ENCODE measurements around the gene AQP11.
"Not testable (repeated sequence)": the region's sequence is repeated elsewhere in the genome, so short reads cannot be mapped to it uniquely, and the experiment has no call there.

The AQP11 gene

DNA sequence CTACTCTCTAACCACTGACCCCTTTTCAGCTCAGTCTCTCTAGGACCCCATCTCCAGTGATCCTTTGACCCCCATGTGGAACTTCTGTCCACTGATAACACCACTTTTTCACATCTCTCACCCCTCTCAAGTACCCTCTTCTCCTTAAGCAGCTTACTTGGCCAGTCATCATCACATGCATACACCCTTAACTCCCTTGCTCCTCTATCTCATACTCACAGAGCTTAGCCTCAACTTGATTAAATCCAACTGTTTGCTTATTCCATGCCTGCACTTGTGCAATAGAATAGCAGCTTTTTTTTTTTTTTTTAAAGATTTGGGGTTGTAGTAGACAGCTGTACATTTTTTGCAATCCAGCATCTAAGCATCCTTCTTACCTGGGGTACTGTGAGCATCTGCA, 22.2 kb downstream of the AQP11 start:
- CTCF ChIA-PET: interaction anchor here (0.5 to 1.1 kb wide), 2 partner anchors 10 to 58 kb away, joined by 3 read pairs; no protein-coding TSS in a partner anchor
- H3K27ac Mint-ChIP-seq: no peak overlapping the region
- peaks cover 32% of the 10 kb centered on the region for H3K36me3 Mint-ChIP-seq

DNA sequence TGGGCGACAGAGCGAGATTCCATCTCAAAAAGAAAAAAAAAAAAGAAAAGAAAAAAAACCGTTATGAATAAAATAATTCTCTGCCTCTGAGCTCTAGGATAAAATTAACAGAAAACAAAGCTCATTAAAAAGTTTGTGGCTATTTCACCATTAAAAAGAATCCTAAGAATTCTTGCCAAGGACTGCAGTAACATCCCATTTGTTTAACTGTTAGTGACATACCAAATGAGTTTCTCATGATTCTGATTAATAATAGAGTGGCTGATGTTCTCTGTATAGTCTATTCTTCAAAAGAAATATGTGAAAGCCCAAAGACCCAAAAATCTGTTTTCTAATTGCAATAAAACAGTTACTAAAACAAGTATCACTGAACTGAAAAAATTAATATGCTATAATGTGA, 28.1 kb downstream of the AQP11 start:
- no peak for DNase-seq
- Mint-ChIP-seq H3K36me3 (peaks cover 32% of the 10 kb centered on the region), H3K27me3 (no peaks in the 10 kb centered on the region), H3K4me1 (no peaks in the 10 kb centered on the region), H3K27ac (no peak overlapping the region), H3K4me3 (no peak overlapping the region), H3K9me3 (no peaks in the 10 kb centered on the region)
- CTCF ChIA-PET: no interaction called here

More for the DNA sequence above, 22.2 kb downstream of the AQP11 start:
- no peak overlapping the region for H3K4me3 Mint-ChIP-seq
- H3K9me3 Mint-ChIP-seq: no peaks in the 10 kb centered on the region
- no peaks in the 10 kb centered on the region for H3K27me3 Mint-ChIP-seq
- H3K4me1 Mint-ChIP-seq: no peaks in the 10 kb centered on the region
- no peak for DNase-seq

DNA sequence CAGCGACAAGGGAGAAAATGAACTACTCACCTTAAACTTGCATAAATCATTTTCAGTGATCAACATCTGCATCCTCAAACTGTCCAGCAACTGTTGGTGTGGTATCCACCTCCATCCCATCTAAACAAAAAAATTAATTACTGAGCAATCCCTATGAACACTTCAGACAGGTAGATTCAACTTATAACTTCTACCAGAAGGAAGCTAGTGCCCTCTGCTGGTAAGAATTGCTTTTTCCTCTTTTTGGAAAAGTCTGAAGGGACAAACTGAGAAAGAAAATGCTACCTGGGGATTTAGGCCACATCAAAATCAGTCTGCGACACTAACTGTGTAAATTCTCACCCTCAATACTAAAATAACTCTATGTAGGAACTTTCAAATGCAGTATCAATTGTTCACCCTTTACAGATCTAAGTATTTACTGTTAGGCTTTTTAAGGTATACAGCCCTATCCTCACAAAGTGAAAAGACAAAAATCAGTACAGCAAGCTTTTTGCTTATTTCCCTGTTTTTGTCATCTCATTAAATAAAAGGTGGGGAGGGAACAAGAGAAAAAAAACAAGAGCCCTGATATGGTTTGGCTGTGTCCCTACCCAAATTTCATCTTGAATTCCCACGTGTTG, 29.9 kb downstream of the AQP11 start:
- Mint-ChIP-seq H3K4me3 (no peak overlapping the region), H3K36me3 (peaks cover 30% of the 10 kb centered on the region), H3K9me3 (no peaks in the 10 kb centered on the region), H3K27me3 (no peaks in the 10 kb centered on the region), H3K4me1 (no peaks in the 10 kb centered on the region), H3K27ac (no peak overlapping the region)
- DNase-seq: no peak
- CTCF ChIA-PET: interaction anchor here (0.7 to 1.8 kb wide), 15 partner anchors 13 to 945 kb away, joined by 3 to 13 read pairs (median 4); partner anchors contain the start of gene AQP11

DNA sequence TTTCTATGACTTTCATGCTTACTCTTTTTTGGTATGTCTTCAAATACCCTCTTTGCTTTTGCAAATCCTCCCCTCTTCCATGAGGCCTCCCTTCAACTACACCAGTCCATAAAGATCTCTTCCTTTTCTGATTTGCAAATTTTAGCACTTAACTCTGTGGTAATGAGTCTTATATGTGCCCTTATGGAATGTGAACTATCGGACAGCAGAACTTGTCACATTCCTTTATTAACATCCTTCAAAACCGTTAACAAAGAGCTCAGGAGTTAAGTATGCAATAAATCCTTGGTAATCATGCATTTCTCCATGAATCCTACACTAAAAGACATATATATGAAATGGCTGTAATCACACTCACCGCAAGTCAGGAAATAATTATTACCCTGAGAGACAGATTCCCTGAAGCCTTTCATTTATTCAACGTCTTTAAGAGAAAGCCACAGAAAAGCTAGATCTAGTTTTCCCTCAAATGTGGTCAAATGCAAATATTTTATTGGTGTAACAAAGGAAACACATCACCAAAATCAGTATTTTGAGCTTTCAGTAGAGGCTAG, 40.5 kb downstream of the AQP11 start:
- H3K36me3 Mint-ChIP-seq: peaks cover 16% of the 10 kb centered on the region
- DNase-seq: no peak
- H3K27me3 Mint-ChIP-seq: no peaks in the 10 kb centered on the region
- H3K9me3 Mint-ChIP-seq: no peaks in the 10 kb centered on the region
- no peak overlapping the region for H3K27ac Mint-ChIP-seq
- peaks cover 34% of the 10 kb centered on the region for H3K4me1 Mint-ChIP-seq
- CTCF ChIA-PET: interaction anchor here (1.2 kb wide), 1 partner anchor 82 kb away, joined by 5 read pairs; no protein-coding TSS in a partner anchor
- no peak overlapping the region for H3K4me3 Mint-ChIP-seq

DNA sequence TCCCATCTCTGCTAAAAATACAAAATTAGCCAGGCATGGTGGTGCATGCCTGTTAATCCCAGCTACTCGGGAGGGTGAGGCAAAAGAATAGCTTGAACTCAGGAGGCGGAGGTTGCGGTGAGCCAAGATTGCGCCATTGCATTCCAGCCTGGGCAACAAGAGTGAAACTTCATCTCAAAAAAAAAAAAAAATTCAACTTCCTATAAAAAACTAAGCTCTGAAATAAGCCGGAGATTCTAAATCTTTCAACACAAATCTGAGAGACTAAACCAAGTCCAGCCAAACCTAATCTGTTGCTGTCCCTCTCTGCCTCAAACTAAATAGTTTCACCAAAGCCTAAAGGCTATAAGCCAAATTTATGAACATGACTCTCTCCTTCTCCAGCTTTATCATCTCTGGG, 44.2 kb downstream of the AQP11 start:
- CTCF ChIA-PET: interaction anchor here (1.3 kb wide), 1 partner anchor 14 kb away, joined by 6 read pairs; no protein-coding TSS in a partner anchor
- not testable (repeated sequence) for DNase-seq, H3K4me3 Mint-ChIP-seq, H3K27me3 Mint-ChIP-seq, H3K9me3 Mint-ChIP-seq
- Mint-ChIP-seq H3K4me1 (peaks cover 59% of the 10 kb centered on the region), H3K36me3 (peaks cover 24% of the 10 kb centered on the region), H3K27ac (peak overlapping the region; percentile 34)

DNA sequence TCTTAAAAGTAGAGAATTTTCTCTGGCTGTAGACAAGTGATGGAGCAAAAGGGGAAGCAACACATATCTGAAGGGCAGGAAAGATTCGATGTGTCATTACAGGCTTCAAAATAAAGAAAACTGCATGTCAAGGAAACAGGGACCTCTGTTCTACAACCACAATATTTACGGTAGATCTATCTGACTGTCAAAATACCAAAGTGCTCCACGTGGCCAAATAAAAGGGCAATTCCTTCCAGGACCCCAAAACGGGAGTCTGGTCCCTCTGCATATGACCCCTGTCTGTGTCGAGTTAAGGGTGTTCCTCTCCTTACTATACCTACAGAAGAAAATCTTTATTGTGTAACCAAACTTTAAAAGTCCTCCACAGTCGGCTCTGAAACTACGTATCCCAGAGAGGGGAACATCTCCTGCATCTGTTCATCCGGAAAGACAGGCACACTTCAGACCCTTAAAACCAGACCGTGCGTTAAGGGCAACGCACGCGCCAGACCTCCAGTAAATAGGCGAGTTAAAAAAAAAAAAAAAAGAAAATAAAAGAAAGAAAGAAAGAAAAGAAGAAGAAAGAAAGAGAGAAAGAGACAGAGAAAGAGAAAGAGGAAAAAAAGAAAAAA, 47.1 kb downstream of the AQP11 start:
- Mint-ChIP-seq H3K4me1 (peaks cover 48% of the 10 kb centered on the region), H3K36me3 (peaks cover 21% of the 10 kb centered on the region), H3K4me3 (peak overlapping the region; percentile 90), H3K27ac (peak overlapping the region; percentile 91), H3K27me3 (no peaks in the 10 kb centered on the region), H3K9me3 (peaks cover 16% of the 10 kb centered on the region)
- CTCF ChIA-PET: no interaction called here
- DNase-seq: no peak

DNA sequence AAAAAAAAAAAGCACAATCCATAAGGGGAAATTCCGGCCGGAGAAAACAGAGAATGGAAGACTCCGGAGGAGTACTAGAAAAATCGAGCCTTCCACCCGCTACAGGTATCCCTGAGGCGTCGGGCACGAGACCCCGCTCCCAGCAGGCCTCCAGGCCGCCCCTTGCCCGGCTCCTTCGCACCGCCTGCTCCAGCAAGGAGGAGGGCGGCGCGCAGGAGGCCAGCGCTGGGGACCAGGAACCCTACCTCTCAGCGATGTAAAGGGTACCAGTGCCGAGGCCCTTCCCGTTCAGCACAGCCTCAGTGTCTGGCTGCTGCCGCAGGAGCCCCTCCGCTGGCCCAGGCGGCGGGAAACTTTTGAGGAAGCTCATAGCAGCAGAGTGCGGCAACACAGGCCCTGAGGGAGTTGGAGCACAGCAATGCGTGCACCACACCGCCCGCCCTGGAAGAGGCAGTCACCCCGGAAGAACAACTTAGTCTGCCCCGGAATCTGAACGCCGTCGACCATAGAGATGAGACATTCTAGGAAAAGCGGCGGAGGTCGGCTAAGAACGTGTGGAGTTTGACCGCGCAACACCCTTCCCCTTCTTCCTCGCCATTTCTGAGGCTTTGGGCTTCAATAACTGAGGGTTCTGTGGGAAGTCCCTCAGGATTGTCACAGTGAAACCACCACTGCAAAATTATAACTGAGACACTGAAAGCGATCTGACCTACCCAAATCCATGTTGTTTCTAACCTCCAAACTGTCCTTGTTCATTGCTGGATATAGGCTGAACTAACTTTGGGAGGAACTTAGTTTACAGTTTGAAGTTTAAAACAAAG, 47.8 kb downstream of the AQP11 start, which contains the start of gene CLNS1A:
Gene CLNS1A, minus strand, starts transcription at position 450 of the 821 bp plus-strand sequence. Its CDS starts 80 bp downstream, at position 370.
- DNase-seq: peak; percentile 87
- Mint-ChIP-seq H3K4me1 (peaks cover 46% of the 10 kb centered on the region), H3K27ac (peak within 1 kb of the TSS; percentile 91), H3K9me3 (peaks cover 16% of the 10 kb centered on the region), H3K4me3 (peak within 1 kb of the TSS; percentile 90), H3K27me3 (no peaks in the 10 kb centered on the region), H3K36me3 (peaks cover 21% of the 10 kb centered on the region)
- CTCF ChIA-PET: no interaction called here

DNA sequence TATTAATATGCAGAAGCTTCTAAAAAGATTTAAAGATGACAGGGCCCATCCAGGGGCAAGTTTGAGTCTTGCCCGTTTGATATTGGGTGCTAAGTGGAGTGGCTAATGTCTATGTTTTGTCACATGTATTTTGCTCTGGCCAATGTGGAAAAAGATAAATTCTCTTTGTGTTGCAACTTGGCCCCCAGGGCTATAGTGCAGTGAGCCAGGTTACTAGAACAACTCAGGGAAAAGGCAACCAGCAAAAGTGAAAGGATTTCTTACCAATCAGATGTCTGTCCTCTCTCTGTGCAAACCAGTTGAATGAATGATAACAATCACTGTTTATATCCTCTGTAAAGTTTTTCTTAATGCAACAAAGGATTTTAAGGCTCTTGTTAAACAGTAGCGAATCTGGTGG, 52.5 kb downstream of the AQP11 start:
- H3K4me1 Mint-ChIP-seq: peaks cover 21% of the 10 kb centered on the region
- CTCF ChIA-PET: interaction anchor here (1.3 kb wide), 1 partner anchor 404 kb away, joined by 4 read pairs; no protein-coding TSS in a partner anchor

DNA sequence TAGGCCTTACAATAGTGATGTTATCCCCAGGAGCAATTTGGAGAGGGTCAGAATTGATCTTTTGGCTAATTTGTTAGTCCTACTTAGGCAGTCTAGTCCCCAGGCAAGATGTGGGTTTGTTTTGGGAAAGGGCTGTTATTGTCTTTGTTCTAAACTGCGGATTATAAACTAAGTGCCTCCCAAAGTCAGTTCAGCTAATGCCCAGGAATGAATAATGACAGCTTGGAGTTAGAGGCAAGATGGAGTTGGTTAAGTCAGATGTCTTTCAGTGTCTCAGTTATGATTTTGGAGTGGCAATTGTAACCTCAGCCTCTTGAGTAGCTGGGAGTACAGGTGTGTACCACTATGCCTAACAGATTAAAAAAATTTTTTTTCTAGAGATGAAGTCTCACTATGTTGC, 55.1 kb downstream of the AQP11 start:
- no peaks in the 10 kb centered on the region for H3K36me3 Mint-ChIP-seq
- H3K9me3 Mint-ChIP-seq: peaks cover 10% of the 10 kb centered on the region
- no peak for DNase-seq
- H3K4me3 Mint-ChIP-seq: no peak overlapping the region
- CTCF ChIA-PET: no interaction called here
- H3K27ac Mint-ChIP-seq: no peak overlapping the region
- peaks cover 11% of the 10 kb centered on the region for H3K4me1 Mint-ChIP-seq
- H3K27me3 Mint-ChIP-seq: peaks cover 16% of the 10 kb centered on the region

More for the DNA sequence above, 52.5 kb downstream of the AQP11 start:
- Mint-ChIP-seq H3K36me3 (peaks cover 8% of the 10 kb centered on the region), H3K4me3 (no peak overlapping the region), H3K27me3 (peaks cover 16% of the 10 kb centered on the region), H3K27ac (no peak overlapping the region), H3K9me3 (peaks cover 16% of the 10 kb centered on the region)
- DNase-seq: no peak

DNA sequence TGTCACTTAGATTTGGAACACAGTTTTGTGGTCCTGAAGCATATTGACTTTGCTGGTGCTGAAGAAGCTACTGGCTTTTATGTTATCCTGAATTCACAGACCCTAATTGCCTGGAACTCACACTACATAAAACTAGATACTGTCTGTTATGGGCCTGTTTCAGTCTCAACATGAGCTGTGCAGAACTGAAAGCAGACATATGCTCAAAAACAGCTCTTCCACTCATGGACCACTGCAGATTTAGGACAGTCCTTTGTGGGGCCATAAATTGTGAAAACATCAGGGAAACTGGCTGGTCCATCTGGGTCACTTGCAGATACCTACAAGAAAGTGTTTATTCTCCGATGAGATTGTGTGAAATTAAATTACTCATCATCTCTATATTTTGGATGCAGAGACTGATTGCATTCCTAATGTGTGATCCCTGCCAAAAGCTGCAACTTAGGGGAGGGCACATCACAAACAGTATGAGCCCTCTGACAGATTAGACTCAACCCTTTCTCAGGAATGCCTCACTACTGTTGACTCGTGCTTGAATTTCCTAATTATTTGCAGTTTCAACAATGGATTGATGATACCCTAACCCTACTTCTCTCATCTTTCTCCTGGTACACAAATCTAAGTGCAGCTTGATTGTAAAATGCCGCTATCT, 58.0 kb downstream of the AQP11 start:
- peaks cover 16% of the 10 kb centered on the region for H3K27me3 Mint-ChIP-seq
- peaks cover 8% of the 10 kb centered on the region for H3K4me1 Mint-ChIP-seq
- H3K27ac Mint-ChIP-seq: no peak overlapping the region
- no peaks in the 10 kb centered on the region for H3K9me3 Mint-ChIP-seq
- DNase-seq: no peak
- H3K4me3 Mint-ChIP-seq: no peak overlapping the region
- H3K36me3 Mint-ChIP-seq: no peaks in the 10 kb centered on the region
- CTCF ChIA-PET: interaction anchor here (1.2 kb wide), 1 partner anchor 13 kb away, joined by 3 read pairs; no protein-coding TSS in a partner anchor

DNA sequence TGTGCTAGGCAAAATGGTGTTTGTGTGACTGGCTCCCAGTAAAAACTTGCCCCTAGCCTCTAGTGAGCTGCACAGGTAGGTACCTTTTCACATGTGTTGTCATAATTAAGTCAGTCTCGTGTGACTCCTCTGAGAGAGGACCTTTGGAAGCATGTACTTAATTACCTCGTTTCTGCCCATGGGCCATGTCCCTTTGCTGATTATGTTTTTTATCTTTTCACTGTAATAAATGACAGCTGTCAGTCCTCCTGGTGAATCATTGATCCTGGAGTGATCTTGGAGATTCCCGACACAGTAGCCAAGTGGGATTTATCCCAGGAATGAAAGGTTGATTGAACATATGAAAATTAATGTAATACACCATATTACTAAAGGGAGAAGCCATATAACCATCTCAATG, 60.4 kb downstream of the AQP11 start:
- H3K27ac Mint-ChIP-seq: no peak overlapping the region

DNA sequence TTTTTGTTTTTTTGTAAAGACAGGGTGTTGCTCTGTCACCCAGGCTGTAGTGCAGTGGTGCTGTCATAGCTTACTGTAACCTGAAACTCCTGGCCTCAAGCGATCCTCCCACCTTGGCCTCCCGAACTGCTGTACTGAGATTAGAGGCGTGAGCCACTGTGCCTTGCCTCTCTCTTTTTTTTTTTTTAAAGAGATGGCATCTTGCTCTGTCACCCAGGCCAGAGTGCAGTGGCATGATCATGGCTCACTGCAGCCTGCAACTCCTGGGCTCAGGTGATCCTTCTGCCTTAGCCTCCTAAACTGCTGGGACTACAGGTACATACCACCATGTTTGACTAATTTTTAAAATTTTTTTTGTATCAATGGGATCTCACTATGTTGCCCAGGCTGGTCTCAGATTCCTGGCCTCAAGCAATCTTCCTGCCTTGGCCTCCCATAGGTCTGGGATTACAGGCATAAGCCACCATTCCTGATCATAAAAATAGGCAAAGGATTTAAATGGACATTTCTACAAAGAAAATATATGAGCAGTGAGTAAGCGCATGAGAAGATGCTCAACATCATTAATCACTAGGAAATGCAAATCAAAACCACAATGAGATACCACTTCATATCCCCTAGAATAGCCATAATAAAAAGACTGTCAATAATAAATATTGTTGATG, 65.1 kb downstream of the AQP11 start:
- CTCF ChIA-PET: no interaction called here

More for the DNA sequence above, 60.4 kb downstream of the AQP11 start:
- H3K27me3 Mint-ChIP-seq: peaks cover 6% of the 10 kb centered on the region
- no peak for DNase-seq
- H3K4me1 Mint-ChIP-seq: no peaks in the 10 kb centered on the region
- CTCF ChIA-PET: no interaction called here
- H3K4me3 Mint-ChIP-seq: no peak overlapping the region
- H3K36me3 Mint-ChIP-seq: no peaks in the 10 kb centered on the region
- H3K9me3 Mint-ChIP-seq: no peaks in the 10 kb centered on the region

DNA sequence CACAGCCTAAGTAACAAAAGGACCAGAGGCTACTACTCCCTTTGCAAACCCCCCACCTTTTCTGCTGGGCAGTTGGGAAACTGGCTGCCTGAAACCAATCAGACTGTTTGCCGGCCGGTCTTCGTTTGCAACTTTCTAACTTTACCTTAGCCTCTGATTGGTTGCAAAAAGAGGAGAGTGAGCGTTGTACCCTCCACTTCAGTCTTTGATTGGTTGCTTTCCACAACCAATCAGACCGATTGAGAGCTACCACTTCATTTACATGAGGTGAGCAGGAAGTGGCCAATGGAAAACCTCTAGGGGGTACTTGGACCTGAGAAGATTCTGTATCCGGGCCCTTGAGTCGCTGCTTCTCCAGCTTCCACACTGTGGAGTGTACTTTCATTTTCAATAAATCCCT, 66.6 kb downstream of the AQP11 start:
- DNase-seq: no peak
- Mint-ChIP-seq H3K4me3 (no peak overlapping the region), H3K36me3 (no peaks in the 10 kb centered on the region), H3K4me1 (no peaks in the 10 kb centered on the region), H3K27ac (no peak overlapping the region), H3K27me3 (no peaks in the 10 kb centered on the region), H3K9me3 (no peaks in the 10 kb centered on the region)
- CTCF ChIA-PET: interaction anchor here (0.6 kb wide), 1 partner anchor 22 kb away, joined by 3 read pairs; no protein-coding TSS in a partner anchor

More for the DNA sequence above, 65.1 kb downstream of the AQP11 start:
- Mint-ChIP-seq H3K4me1 (no peaks in the 10 kb centered on the region), H3K36me3 (no peaks in the 10 kb centered on the region), H3K4me3 (no peak overlapping the region), H3K9me3 (no peaks in the 10 kb centered on the region), H3K27ac (no peak overlapping the region), H3K27me3 (no peaks in the 10 kb centered on the region)
- no peak for DNase-seq

All from activated naive CD4-positive, alpha-beta T cell treated with anti-CD3 and anti-CD28 coated beads, Interleukin-2, amount 10 ng/mL, durations not matched to agents 7 days and 5 days (primary cell).